ENCODE results near the gene LCN1. TPM values are rescaled to one million over a fixed set of nuclear protein-coding genes. Genes with fewer than 3 reads are reported as not detected.

LCN1 gene
- polyA plus RNA-seq (ENCODE audit: low read depth in 6 of 6): not detected

- no peak within 1 kb of the TSS for H3K27ac Mint-ChIP-seq
- H3K36me3 Mint-ChIP-seq: no peaks in the 10 kb centered on the region
- ATAC-seq (ENCODE audit: low read depth in 2 of 2) (no peak), DNase-seq (no peak)
- no peak within 1 kb of the TSS for H3K4me3 Mint-ChIP-seq
- H3K9me3 Mint-ChIP-seq: no peaks in the 10 kb centered on the region
- H3K27me3 Mint-ChIP-seq: peaks cover 18 to 38% (median 35%) of the 10 kb centered on the region in 3 donors
- peaks cover 0 to 4% (median 0%) of the 10 kb centered on the region in 3 donors for H3K4me1 Mint-ChIP-seq
These were observed at the start of gene LCN1 for GRCh38 chr9:135520916-135521607. TSS of gene LCN1 (plus strand) at chr9:135521440. CDS start at chr9:135521498, 58 bp downstream.

GRCh38 chr9:135471791-135472640 lies 49.2 kb upstream of the LCN1 start:
- no peak for DNase-seq
- ATAC-seq (ENCODE audit: low read depth in 2 of 2): no peak

DNA sequence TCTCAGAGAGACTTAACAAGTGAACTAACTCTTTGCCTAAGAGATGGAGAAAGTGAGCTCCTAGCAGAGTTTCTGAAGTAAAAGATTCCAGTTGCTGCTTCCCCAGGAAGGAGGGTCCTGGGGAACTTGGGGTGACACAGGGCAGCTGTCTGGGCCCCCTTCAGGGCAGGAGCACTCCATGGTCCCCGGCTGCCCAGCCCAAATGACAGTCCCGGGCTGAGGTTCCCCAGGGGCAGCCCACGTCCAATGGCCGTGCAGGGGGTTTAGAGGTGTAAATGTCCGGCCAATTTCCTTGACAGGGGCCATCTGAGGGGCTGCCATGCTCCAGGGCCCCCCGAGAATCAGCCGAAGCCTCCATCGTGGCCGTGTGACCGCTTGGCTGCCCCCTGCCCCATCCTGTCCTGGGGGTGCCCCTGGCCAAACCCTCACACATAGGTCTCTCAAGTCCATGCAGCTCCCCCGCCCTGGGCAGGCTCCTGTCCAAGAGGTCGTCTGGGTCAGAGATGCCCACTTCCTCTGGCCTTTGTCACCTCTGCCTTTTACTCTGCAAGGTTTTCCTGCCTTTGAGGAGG lies 47.2 kb upstream of the LCN1 start:
- Mint-ChIP-seq H3K4me3 (no peak overlapping the region), H3K27me3 (peaks cover 25 to 60% (median 31%) of the 10 kb centered on the region in 3 donors), H3K9me3 (no peaks in the 10 kb centered on the region), H3K4me1 (peaks cover 5 to 7% (median 6%) of the 10 kb centered on the region in 3 donors), H3K27ac (no peak overlapping the region), H3K36me3 (peaks cover 0 to 8% of the 10 kb centered on the region in 2 donors)
- ATAC-seq (ENCODE audit: low read depth in 2 of 2) (no peak), DNase-seq (no peak)

More at GRCh38 chr9:135471791-135472640, 49.2 kb upstream of the LCN1 start:
- peaks cover 33 to 61% (median 33%) of the 10 kb centered on the region in 3 donors for H3K27me3 Mint-ChIP-seq
- no peak overlapping the region for H3K27ac Mint-ChIP-seq
- peaks cover 0 to 4% (median 0%) of the 10 kb centered on the region in 3 donors for H3K4me1 Mint-ChIP-seq
- peak overlapping the region in 1 of 8 donors; percentile 61 for H3K4me3 Mint-ChIP-seq
- no peaks in the 10 kb centered on the region for H3K9me3 Mint-ChIP-seq
- peaks cover 0 to 8% of the 10 kb centered on the region in 2 donors for H3K36me3 Mint-ChIP-seq

DNA sequence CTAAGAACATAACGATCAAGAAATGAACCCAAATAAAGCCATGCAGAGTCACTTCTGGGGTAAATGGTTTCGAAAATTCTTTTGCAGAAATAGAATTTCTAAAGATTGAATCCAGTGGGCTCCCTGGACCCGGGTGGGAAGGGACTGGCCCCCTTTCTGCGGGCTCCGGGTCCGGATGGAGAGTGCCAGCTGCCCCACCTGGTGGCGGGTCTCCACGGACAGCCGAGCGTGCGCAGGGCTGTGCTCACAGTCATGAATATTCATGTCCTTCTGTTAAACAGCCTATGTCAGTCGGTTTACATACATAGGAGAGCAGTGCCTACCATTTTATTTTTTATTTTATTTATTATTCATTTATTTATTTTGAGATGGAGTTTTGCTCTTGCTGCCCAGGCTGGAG lies 46.3 kb upstream of the LCN1 start:
- Mint-ChIP-seq H3K4me1 (peaks cover 5 to 7% (median 6%) of the 10 kb centered on the region in 3 donors), H3K36me3 (peaks cover 0 to 8% of the 10 kb centered on the region in 2 donors), H3K27ac (no peak overlapping the region), H3K4me3 (no peak overlapping the region), H3K27me3 (peaks cover 23 to 52% (median 28%) of the 10 kb centered on the region in 3 donors), H3K9me3 (no peaks in the 10 kb centered on the region)
- no peak for DNase-seq
- ATAC-seq (ENCODE audit: low read depth in 2 of 2): peak; percentile 32 to 46

GRCh38 chr9:135476561-135477355 lies 44.5 kb upstream of the LCN1 start:
- H3K36me3 Mint-ChIP-seq: no peaks in the 10 kb centered on the region
- peaks cover 13 to 38% (median 16%) of the 10 kb centered on the region in 3 donors for H3K27me3 Mint-ChIP-seq
- H3K27ac Mint-ChIP-seq: peak overlapping the region in 2 of 6 donors; percentile 21 to 56
- DNase-seq: no peak
- H3K4me3 Mint-ChIP-seq: peak overlapping the region in 3 of 8 donors; percentile 19 to 45 (median 30)
- ATAC-seq (ENCODE audit: low read depth in 2 of 2): no peak
- no peaks in the 10 kb centered on the region for H3K9me3 Mint-ChIP-seq
- H3K4me1 Mint-ChIP-seq: peaks cover 3 to 11% (median 5%) of the 10 kb centered on the region in 3 donors

- Mint-ChIP-seq H3K9me3 (no peaks in the 10 kb centered on the region), H3K36me3 (no peaks in the 10 kb centered on the region), H3K27ac (no peak overlapping the region), H3K27me3 (peaks cover 6 to 33% (median 18%) of the 10 kb centered on the region in 3 donors), H3K4me3 (peak overlapping the region; percentile 87 to 95 (median 95)), H3K4me1 (peaks cover 3 to 11% (median 5%) of the 10 kb centered on the region in 3 donors)
- ATAC-seq (ENCODE audit: low read depth in 2 of 2): no peak
- no peak for DNase-seq
These were observed 43.0 kb upstream of the LCN1 start for GRCh38 chr9:135478191-135478590.

GRCh38 chr9:135478829-135479468 lies 42.3 kb upstream of the LCN1 start:
- Mint-ChIP-seq H3K27ac (peak overlapping the region in 3 of 6 donors; percentile 12 to 84 (median 66)), H3K4me3 (peak overlapping the region; percentile 87 to 95 (median 95)), H3K36me3 (no peaks in the 10 kb centered on the region), H3K27me3 (peaks cover 6 to 33% (median 15%) of the 10 kb centered on the region in 3 donors), H3K9me3 (no peaks in the 10 kb centered on the region), H3K4me1 (peaks cover 3 to 11% (median 5%) of the 10 kb centered on the region in 3 donors)
- DNase-seq (no peak), ATAC-seq (ENCODE audit: low read depth in 2 of 2) (peak; percentile 55 to 59)

DNA sequence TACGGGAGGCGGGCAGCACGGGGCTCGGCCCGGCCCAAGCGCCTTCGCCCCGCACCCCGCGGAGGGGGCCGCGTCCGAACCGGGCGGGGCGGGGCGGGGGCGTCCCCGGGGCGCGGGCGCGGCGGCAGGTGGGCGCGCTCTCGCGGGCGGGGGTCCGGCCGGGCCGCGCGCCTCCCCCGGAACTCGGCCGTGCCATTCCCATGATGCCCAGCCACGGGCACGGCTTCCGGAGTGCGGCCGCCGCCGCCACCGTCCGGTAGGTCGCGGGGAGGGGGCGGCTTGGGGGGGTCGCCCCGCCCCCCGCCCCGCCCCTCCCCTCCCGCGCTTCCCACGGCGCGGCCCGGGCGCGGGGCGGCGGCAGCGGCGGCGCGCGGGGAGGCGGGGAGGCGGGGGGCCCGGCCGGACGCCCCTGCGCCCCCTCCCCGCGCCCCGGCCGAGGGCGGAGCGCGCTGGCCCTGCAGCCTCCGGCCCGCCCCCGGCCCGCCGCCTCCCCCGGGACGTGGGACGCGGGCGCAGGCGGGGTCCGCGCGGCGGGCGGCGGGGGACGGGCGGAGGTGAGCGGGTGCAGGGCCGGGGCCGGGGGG lies 41.7 kb upstream of the LCN1 start, which contains the start of gene PPP1R26:
Gene PPP1R26, plus strand, starts transcription at position 314 of the 584 bp plus-strand sequence. CDS start 4,729 bp downstream, outside the sequence.
- peak within 1 kb of the TSS in 3 of 6 donors; percentile 12 to 84 (median 66) for H3K27ac Mint-ChIP-seq
- DNase-seq (no peak), ATAC-seq (ENCODE audit: low read depth in 2 of 2) (peak in 1 of 2 donors; percentile 9)
- H3K9me3 Mint-ChIP-seq: no peaks in the 10 kb centered on the region
- H3K4me1 Mint-ChIP-seq: peaks cover 3 to 11% (median 5%) of the 10 kb centered on the region in 3 donors
- peak within 1 kb of the TSS; percentile 87 to 95 (median 95) for H3K4me3 Mint-ChIP-seq
- H3K27me3 Mint-ChIP-seq: peaks cover 6 to 35% (median 15%) of the 10 kb centered on the region in 3 donors
- H3K36me3 Mint-ChIP-seq: no peaks in the 10 kb centered on the region

DNA sequence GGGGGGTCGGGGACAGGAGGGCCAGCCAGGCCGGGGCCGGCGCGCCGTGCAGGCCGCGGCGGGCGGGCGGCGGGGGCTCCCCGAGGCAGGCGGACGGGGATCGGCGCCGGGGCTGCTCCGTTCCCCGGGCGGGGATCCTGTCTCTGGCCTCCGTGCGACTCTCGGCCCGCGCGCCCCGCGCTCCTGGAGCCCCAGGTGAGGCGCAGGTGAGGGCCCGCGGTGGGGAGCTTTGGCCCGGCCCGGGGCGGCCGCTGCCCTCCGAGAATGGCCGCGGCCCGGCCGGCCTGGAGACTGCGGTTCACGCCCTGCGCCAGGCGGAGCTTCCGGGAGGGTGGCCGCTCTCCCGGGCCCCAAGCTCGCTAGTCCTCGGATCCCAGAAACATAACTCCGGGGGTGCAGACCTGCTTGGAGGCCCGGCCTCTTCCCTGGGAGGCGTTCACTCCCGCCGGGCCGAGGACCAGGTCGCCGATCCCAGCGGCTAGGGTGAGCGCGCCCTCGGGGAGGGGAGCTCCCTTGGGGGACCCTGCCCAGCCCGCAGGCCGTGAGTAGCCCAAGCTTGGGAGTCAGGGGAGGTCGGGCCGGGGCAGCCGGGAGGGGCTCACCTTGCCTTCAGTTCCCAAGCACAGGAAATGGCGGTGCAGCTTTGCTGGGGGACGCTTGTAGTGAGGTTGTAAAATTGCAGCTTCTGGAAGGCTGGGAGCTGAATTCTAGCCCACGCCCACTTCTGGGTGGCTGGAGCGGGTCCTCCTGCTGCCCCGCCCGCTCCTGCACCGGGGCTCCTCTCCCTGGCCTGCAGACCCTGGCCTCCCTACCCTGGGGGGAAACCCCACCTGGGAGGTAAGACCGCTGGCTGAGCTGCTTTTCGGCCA lies 40.9 kb upstream of the LCN1 start:
- no peak for DNase-seq
- Mint-ChIP-seq H3K27me3 (peaks cover 6 to 42% (median 15%) of the 10 kb centered on the region in 3 donors), H3K4me1 (peaks cover 3 to 11% (median 5%) of the 10 kb centered on the region in 3 donors), H3K9me3 (no peaks in the 10 kb centered on the region), H3K4me3 (peak overlapping the region; percentile 61 to 86 (median 74)), H3K36me3 (peaks cover 0 to 4% of the 10 kb centered on the region in 2 donors), H3K27ac (no peak overlapping the region)
- ATAC-seq (ENCODE audit: low read depth in 2 of 2): peak; percentile 8 to 22

DNA sequence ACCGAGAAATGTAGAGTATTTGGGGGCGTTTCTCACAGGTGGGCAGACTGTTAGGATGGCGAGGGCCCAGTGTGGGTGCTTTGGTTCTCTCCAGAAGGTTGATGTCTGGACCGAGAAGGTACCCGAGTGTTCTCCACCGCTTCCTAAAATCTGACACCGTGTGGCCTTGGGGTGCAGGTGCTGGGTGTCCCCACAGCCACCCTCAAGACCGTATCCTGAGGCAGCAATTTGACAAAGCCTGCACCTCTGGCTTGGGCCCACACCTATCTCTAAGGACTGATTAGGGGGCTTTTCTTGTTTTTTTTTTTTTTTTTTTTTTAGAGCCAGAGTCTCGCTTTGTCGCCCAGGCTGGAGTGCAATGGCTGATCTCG lies 40.3 kb upstream of the LCN1 start:
- no peak overlapping the region for H3K27ac Mint-ChIP-seq
- H3K4me3 Mint-ChIP-seq: peak overlapping the region; percentile 61 to 86 (median 74)
- no peak for DNase-seq
- ATAC-seq (ENCODE audit: low read depth in 2 of 2): peak; percentile 57 to 60
- peaks cover 3 to 11% (median 5%) of the 10 kb centered on the region in 3 donors for H3K4me1 Mint-ChIP-seq
- H3K36me3 Mint-ChIP-seq: peaks cover 0 to 5% of the 10 kb centered on the region in 2 donors
- H3K9me3 Mint-ChIP-seq: no peaks in the 10 kb centered on the region
- peaks cover 0 to 38% (median 15%) of the 10 kb centered on the region in 3 donors for H3K27me3 Mint-ChIP-seq

Measured in naive B cell (primary cell).